Measurements from ENCODE around the gene ATF7IP.

ATF7IP gene

GRCh38 chr12:14356147-14356546 lies 9.3 kb upstream of the ATF7IP start:
- Histone ChIP-seq H3K27me3 (no peaks in the 10 kb centered on the region), H3K27ac (no peak overlapping the region), H3K9me3 (peaks cover 69% of the 10 kb centered on the region), H3K4me3 (no peak overlapping the region), H3K4me1 (no peaks in the 10 kb centered on the region), H3K4me2 (no peak overlapping the region), H3K9ac (no peak overlapping the region), H4K20me1 (no peaks in the 10 kb centered on the region), H3K36me3 (no peaks in the 10 kb centered on the region)
- no peak for TF ChIP-seq Cebpa-rat (IDR thresholded peaks at IDR 0.05)

DNA sequence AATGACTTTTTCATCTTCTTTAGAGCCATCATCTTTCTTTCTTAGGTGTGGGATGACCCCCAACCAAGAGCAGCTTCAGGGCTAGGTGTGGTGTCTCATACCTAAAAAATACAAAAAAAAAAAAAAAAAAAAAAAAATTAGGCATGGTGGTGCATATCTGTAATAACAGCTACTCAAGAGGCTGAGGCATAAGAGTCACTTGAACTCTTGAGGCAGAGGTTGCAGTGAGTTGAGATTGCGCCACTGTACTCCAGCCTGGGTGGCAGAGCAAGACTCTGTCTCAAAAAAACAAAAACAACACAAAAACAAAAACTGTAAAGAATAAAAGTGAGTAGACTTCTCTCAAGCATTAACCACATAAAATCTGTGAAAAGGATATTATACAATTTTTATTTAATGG lies 8.0 kb upstream of the ATF7IP start:
- Histone ChIP-seq H3K9me3 (peaks cover 60% of the 10 kb centered on the region), H3K27me3 (no peaks in the 10 kb centered on the region), H3K4me1 (0 out of 2 replicates have a peak, but pooled peaks cover 2% of the 10 kb centered on the region), H3K36me3 (no peaks in the 10 kb centered on the region), H3K9ac (no peak overlapping the region), H3K4me3 (no peak overlapping the region), H3K27ac (no peak overlapping the region), H3K4me2 (no peak overlapping the region), H4K20me1 (no peaks in the 10 kb centered on the region)
- no peak for TF ChIP-seq Cebpa-rat (IDR thresholded peaks at IDR 0.05)

GRCh38 chr12:14362352-14362751 lies 3.1 kb upstream of the ATF7IP start:
- Histone ChIP-seq H3K4me1 (peaks cover 7% of the 10 kb centered on the region; the same call in 1 of the 2 replicates), H4K20me1 (no peaks in the 10 kb centered on the region), H3K36me3 (no peaks in the 10 kb centered on the region), H3K27ac (no peak overlapping the region), H3K9me3 (peaks cover 25% of the 10 kb centered on the region), H3K4me2 (no peak overlapping the region), H3K4me3 (no peak overlapping the region), H3K27me3 (no peaks in the 10 kb centered on the region), H3K9ac (no peak overlapping the region)
- TF ChIP-seq Cebpa-rat (IDR thresholded peaks at IDR 0.05) = no peak

- Histone ChIP-seq H3K4me2 (peak overlapping the region; percentile 69), H3K9ac (peak overlapping the region; percentile 85), H3K36me3 (peaks cover 11% of the 10 kb centered on the region), H3K27me3 (no peaks in the 10 kb centered on the region), H4K20me1 (no peaks in the 10 kb centered on the region), H3K27ac (peak overlapping the region; percentile 95), H3K9me3 (peaks cover 31% of the 10 kb centered on the region), H3K4me3 (peak overlapping the region; percentile 69), H3K4me1 (peaks cover 7% of the 10 kb centered on the region; the same call in 1 of the 2 replicates)
- TF ChIP-seq Cebpa-rat (IDR thresholded peaks at IDR 0.05) = no peak
Observed at GRCh38 chr12:14364583-14365271, 755 bp upstream of the ATF7IP start.

GRCh38 chr12:14366209-14367039 lies 942 bp downstream of the ATF7IP start:
- Histone ChIP-seq H4K20me1 (no peaks in the 10 kb centered on the region; the same call in 1 of the 2 replicates), H3K4me2 (peak overlapping the region; percentile 69), H3K9ac (peak overlapping the region; percentile 85), H3K27me3 (no peaks in the 10 kb centered on the region), H3K27ac (peak overlapping the region; percentile 95), H3K4me1 (peaks cover 7% of the 10 kb centered on the region; the same call in 1 of the 2 replicates), H3K4me3 (peak overlapping the region; percentile 69), H3K9me3 (peaks cover 29% of the 10 kb centered on the region), H3K36me3 (peaks cover 16% of the 10 kb centered on the region)
- no peak for TF ChIP-seq Cebpa-rat (IDR thresholded peaks at IDR 0.05)

DNA sequence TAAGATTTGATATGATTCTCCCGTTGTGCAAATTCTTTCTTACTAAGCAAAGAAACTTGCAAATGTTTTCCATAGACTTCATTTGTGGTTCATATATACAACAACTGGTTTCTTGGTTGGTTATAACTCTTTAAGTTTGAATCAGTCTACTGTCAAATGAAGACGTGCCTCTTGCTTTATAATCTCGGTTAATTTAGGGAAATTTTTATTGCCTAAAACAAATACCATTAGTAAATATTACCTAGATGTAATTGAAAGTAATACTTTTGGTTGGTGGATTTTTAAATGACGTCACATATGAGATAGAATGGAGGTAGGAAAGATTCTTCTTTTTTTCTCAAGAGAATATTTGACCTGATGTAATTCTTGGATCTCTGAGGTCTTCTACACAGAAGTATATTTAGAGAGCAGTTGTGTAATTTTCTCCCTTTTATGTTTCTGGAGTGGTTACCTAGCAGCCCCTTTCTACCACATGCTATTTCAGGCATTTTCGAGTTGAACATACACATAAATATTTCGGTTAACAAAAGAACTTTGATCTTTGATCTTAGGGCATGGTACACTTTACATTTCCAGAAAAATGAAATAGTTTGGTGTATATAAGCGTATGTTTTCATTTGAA lies 1.7 kb downstream of the ATF7IP start:
- Histone ChIP-seq H4K20me1 (peaks cover 5% of the 10 kb centered on the region; the same call in 1 of the 2 replicates), H3K36me3 (peaks cover 16% of the 10 kb centered on the region), H3K9ac (peak overlapping the region; percentile 85; the same call in 1 of the 2 replicates), H3K9me3 (peaks cover 30% of the 10 kb centered on the region), H3K27me3 (no peaks in the 10 kb centered on the region), H3K4me2 (peak overlapping the region; percentile 69), H3K4me3 (peak overlapping the region; percentile 69), H3K27ac (peak overlapping the region; percentile 95), H3K4me1 (peaks cover 7% of the 10 kb centered on the region; the same call in 1 of the 2 replicates)
- TF ChIP-seq Cebpa-rat (IDR thresholded peaks at IDR 0.05) = no peak

GRCh38 chr12:14369311-14369710 lies 3.8 kb downstream of the ATF7IP start:
- Histone ChIP-seq H3K27ac (no peak overlapping the region), H3K4me1 (no peaks in the 10 kb centered on the region), H3K4me3 (no peak overlapping the region), H3K27me3 (no peaks in the 10 kb centered on the region), H4K20me1 (peaks cover 25% of the 10 kb centered on the region; the same call in 1 of the 2 replicates), H3K4me2 (no peak overlapping the region), H3K9me3 (peaks cover 50% of the 10 kb centered on the region), H3K36me3 (peaks cover 27% of the 10 kb centered on the region), H3K9ac (no peak overlapping the region)
- TF ChIP-seq Cebpa-rat (IDR thresholded peaks at IDR 0.05) = no peak

DNA sequence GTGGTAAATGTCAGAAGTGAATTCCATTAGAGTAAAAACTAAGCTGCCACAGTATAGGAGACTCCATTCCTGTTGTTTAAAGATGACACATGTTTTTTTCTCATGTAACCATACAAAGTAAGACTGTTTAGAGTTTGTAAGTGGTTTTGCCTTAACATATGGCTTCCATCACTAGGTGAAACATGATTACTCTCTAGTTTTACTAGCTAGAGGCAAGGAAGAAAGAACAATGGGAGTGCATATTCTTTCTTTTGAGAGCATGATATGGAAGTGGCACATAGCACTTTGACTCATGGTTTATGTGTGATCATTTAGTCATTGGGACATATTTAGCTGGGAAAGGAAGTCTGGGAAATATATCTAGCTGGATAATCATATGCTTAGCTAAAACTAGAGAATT lies 7.7 kb downstream of the ATF7IP start:
- Histone ChIP-seq H3K4me1 (no peaks in the 10 kb centered on the region), H4K20me1 (peaks cover 30% of the 10 kb centered on the region; the same call in 1 of the 2 replicates), H3K9ac (no peak overlapping the region), H3K27ac (no peak overlapping the region), H3K36me3 (peaks cover 53% of the 10 kb centered on the region), H3K4me2 (no peak overlapping the region), H3K9me3 (peaks cover 77% of the 10 kb centered on the region), H3K4me3 (no peak overlapping the region), H3K27me3 (no peaks in the 10 kb centered on the region)
- no peak for TF ChIP-seq Cebpa-rat (IDR thresholded peaks at IDR 0.05)

GRCh38 chr12:14379508-14379907 lies 14.0 kb downstream of the ATF7IP start:
- H3K27ac ChIP-seq = no peak overlapping the region
- peaks cover 55% of the 10 kb centered on the region for H3K36me3 ChIP-seq
- H3K4me2 ChIP-seq = no peak overlapping the region
- H3K4me1 ChIP-seq = 0 out of 2 replicates have a peak, but pooled peaks cover 4% of the 10 kb centered on the region
- H3K9me3 ChIP-seq = peaks cover 79% of the 10 kb centered on the region
- H3K27me3 ChIP-seq = no peaks in the 10 kb centered on the region
- H3K4me3 ChIP-seq = peak overlapping the region; percentile 11; the same call in 1 of the 2 replicates
- H3K9ac ChIP-seq = no peak overlapping the region
- peaks cover 7% of the 10 kb centered on the region; the same call in 1 of the 2 replicates for H4K20me1 ChIP-seq
- no peak for TF ChIP-seq Cebpa-rat (IDR thresholded peaks at IDR 0.05)

All from BLaER1 (cell line).